ENCODE measurements around the gene SPTAN1.

- TF ChIP-seq, protein P1, sequence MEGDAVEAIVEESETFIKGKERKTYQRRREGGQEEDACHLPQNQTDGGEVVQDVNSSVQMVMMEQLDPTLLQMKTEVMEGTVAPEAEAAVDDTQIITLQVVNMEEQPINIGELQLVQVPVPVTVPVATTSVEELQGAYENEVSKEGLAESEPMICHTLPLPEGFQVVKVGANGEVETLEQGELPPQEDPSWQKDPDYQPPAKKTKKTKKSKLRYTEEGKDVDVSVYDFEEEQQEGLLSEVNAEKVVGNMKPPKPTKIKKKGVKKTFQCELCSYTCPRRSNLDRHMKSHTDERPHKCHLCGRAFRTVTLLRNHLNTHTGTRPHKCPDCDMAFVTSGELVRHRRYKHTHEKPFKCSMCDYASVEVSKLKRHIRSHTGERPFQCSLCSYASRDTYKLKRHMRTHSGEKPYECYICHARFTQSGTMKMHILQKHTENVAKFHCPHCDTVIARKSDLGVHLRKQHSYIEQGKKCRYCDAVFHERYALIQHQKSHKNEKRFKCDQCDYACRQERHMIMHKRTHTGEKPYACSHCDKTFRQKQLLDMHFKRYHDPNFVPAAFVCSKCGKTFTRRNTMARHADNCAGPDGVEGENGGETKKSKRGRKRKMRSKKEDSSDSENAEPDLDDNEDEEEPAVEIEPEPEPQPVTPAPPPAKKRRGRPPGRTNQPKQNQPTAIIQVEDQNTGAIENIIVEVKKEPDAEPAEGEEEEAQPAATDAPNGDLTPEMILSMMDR (conservative IDR thresholded peaks at IDR 0.05), result no peak
- TF ChIP-seq ZFX (IDR thresholded peaks at IDR 0.05), result no peak
Measured at GRCh38 chr9:128642675-128643245, 90.4 kb downstream of the SPTAN1 start.
